ENCODE data around the gene UNC93B1.
"Not testable (repeated sequence)": the region's sequence is repeated elsewhere in the genome, so short reads cannot be mapped to it uniquely, and the experiment has no call there.

UNC93B1 gene

DNA sequence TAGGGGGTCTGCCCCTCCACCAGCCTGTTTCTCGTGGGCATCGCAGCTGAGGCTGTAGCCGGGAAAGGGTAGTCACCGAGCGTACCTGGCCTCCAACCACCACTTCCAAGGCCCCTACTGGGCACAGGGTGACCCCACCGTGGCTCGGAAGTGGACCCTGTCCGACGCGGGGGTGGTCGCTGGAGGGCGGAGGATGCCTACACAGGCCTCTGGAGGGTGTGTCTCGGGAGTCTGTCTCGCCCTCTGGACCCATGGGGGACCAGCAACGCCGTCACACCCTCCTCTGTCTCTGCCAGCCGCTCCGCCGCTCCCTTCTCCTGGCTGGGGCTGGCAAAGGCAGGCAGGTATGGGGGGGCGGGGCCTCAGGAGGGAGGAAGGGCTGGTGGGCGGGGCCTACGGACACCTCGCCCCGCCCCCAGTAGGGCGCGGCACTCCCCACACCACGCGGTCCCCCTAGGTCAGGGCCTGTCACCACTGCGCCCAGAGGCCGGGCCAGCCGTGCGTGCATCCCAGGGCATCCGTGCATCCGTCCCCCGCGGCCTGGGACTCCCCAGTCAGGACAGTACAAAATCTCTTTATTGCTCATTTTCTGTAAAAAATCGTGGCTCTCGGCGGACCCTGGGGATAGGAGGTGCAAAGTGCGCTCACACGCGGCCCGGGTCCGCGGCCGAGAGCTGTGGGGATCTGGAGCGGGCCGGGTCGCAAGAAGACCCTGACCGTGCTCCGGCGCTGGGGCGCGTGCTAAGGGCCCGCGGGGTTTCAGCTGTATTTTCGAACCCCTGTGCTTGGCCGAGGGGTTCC is 13.2 kb downstream of the UNC93B1 start:
- not testable (repeated sequence) for H3K4me3 ChIP-seq (ENCODE audit: low read length); H3K9me3 ChIP-seq (replicated peaks; ENCODE audit: low read length); H3K27me3 ChIP-seq (ENCODE audit: control insufficient read depth, insufficient read depth, low read length); H3K9ac ChIP-seq (ENCODE audit: low read depth, low read length); H3K36me3 ChIP-seq (ENCODE audit: insufficient read depth, low read length); H3K4me2 ChIP-seq (ENCODE audit: low read length); H3K4me1 ChIP-seq (ENCODE audit: control insufficient read depth, insufficient read depth, low read length)

- not testable (repeated sequence) for H3K4me3 ChIP-seq (ENCODE audit: low read length); H3K4me1 ChIP-seq (ENCODE audit: control insufficient read depth, insufficient read depth, low read length); H3K36me3 ChIP-seq (ENCODE audit: insufficient read depth, low read length); H3K9me3 ChIP-seq (replicated peaks; ENCODE audit: low read length); H3K9ac ChIP-seq (ENCODE audit: low read depth, low read length); H3K27me3 ChIP-seq (ENCODE audit: control insufficient read depth, insufficient read depth, low read length); H3K4me2 ChIP-seq (ENCODE audit: low read length)
Observed at GRCh38 chr11:67985302-67985701, 18.6 kb downstream of the UNC93B1 start.

DNA sequence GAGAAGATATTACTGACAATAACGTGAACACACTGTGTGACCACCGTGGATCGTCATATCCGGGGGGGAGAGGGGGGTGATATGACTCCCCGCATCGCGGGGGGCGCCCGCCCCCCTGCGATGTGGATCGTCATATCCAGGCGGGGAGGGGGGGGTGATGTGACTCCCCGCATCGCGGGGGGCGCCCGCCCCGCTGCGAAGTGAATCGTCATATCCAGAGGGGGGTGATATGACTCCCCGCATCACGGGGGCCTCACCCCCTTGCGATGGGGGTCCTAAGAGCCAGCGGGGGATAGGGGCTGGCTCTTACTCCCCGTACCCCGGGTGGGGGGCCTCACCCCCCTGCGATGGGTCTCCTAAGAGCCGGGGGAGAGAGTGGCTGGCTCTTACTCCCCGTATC is 19.9 kb downstream of the UNC93B1 start:
- no peaks in the 10 kb centered on the region for H3K9me3 ChIP-seq (replicated peaks; ENCODE audit: low read length)
- no peak overlapping the region for H3K4me2 ChIP-seq (ENCODE audit: low read length)
- H3K4me3 ChIP-seq (ENCODE audit: low read length), result no peak overlapping the region
- H3K36me3 ChIP-seq (ENCODE audit: insufficient read depth, low read length), result no peaks in the 10 kb centered on the region
- H3K9ac ChIP-seq (ENCODE audit: low read depth, low read length), result no peak overlapping the region
- H3K4me1 ChIP-seq (ENCODE audit: control insufficient read depth, insufficient read depth, low read length), result no peaks in the 10 kb centered on the region
- H3K27me3 ChIP-seq (ENCODE audit: control insufficient read depth, insufficient read depth, low read length), result peaks cover 15% of the 10 kb centered on the region

DNA sequence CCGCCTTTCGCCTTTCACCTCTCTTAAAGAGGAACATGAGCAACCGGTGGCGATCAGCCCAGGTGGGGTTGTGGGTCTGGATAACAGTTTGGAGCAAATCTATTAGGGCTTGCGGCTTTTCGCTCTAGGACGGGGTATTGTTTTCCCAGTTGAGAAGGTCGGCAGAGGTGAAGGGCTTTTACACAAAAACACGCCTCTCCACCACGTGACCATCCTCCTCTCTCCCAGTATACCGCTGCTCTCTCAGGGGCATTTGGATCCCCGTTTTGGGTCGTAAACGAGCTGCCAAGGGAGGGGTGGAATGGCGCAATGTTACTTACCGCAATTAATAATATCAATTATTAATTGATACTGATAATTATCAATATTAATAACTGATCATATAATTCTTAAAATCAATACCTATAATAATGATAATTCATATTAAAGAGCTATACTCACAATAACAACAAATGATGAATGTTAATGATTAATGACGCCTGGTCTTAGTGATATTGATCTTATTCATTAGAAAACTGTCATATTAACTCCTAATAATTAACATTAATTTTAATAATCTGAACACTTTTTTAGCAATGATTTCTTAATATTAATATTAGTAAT is 21.5 kb downstream of the UNC93B1 start:
- H3K9ac ChIP-seq (ENCODE audit: low read depth, low read length), result not testable (repeated sequence)

GRCh38 chr11:67981226-67981625 is 22.7 kb downstream of the UNC93B1 start:
- H3K4me1 ChIP-seq (ENCODE audit: control insufficient read depth, insufficient read depth, low read length); H3K9ac ChIP-seq (ENCODE audit: low read depth, low read length); H3K9me3 ChIP-seq (replicated peaks; ENCODE audit: low read length); H3K4me2 ChIP-seq (ENCODE audit: low read length); H3K36me3 ChIP-seq (ENCODE audit: insufficient read depth, low read length); H3K4me3 ChIP-seq (ENCODE audit: low read length): not testable (repeated sequence)
- peaks cover 27% of the 10 kb centered on the region for H3K27me3 ChIP-seq (ENCODE audit: control insufficient read depth, insufficient read depth, low read length)

More for the DNA sequence above, 21.5 kb downstream of the UNC93B1 start:
- H3K36me3 ChIP-seq (ENCODE audit: insufficient read depth, low read length); H3K9me3 ChIP-seq (replicated peaks; ENCODE audit: low read length); H3K4me2 ChIP-seq (ENCODE audit: low read length); H3K4me3 ChIP-seq (ENCODE audit: low read length); H3K4me1 ChIP-seq (ENCODE audit: control insufficient read depth, insufficient read depth, low read length): not testable (repeated sequence)
- peaks cover 21% of the 10 kb centered on the region for H3K27me3 ChIP-seq (ENCODE audit: control insufficient read depth, insufficient read depth, low read length)

GRCh38 chr11:67978766-67979418 is 25.0 kb downstream of the UNC93B1 start:
- H3K4me2 ChIP-seq (ENCODE audit: low read length); H3K9ac ChIP-seq (ENCODE audit: low read depth, low read length); H3K4me1 ChIP-seq (ENCODE audit: control insufficient read depth, insufficient read depth, low read length); H3K9me3 ChIP-seq (replicated peaks; ENCODE audit: low read length); H3K36me3 ChIP-seq (ENCODE audit: insufficient read depth, low read length); H3K4me3 ChIP-seq (ENCODE audit: low read length): not testable (repeated sequence)
- H3K27me3 ChIP-seq (ENCODE audit: control insufficient read depth, insufficient read depth, low read length), result peaks cover 32% of the 10 kb centered on the region

DNA sequence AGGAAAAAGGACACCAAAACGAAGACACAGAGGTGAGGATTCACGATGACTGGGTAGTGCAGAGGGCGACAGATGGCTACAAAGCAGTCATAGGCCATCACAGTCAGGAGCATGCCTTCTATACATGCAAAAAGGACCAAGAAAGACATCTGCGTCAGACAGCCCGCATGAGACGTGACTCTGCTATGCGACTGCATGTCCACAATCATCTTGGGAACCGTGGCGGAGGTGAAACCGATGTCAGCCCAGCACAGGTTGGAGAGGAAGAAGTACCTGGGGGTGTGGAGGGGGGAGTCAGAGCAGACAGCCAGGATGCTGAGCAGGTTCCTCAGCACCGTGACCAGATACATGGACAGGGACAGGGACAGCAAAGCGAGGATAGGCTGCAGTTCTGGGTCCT is 29.2 kb downstream of the UNC93B1 start:
- H3K4me1 ChIP-seq (ENCODE audit: control insufficient read depth, insufficient read depth, low read length); H3K9me3 ChIP-seq (replicated peaks; ENCODE audit: low read length); H3K9ac ChIP-seq (ENCODE audit: low read depth, low read length); H3K4me3 ChIP-seq (ENCODE audit: low read length); H3K36me3 ChIP-seq (ENCODE audit: insufficient read depth, low read length); H3K4me2 ChIP-seq (ENCODE audit: low read length): not testable (repeated sequence)
- H3K27me3 ChIP-seq (ENCODE audit: control insufficient read depth, insufficient read depth, low read length), result peaks cover 23% of the 10 kb centered on the region

DNA sequence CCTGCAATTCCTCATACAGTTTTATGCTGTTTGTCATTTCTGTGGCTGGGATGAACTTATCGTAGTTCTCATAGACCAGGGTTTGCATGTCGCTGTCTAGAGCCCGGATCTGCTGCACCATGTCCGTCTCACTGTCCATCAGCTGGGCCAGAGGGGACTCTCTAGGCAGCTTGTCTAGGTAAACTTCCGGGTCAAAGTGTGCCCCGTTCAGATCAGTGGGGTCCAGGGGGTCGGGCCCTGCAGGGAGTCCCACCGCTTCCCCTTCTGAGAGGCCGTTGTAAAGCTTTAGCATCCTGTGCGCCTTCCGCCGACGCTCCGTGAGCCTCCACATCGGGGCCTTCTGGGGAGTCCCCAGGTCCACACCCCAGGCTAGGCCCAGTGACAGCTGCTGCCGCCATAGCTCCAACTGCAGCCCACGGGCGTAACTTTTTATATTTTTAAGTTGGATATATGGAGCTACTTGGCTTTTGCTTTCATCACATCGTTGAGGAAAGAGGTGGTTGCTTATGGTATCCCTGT is 38.0 kb downstream of the UNC93B1 start:
- H3K36me3 ChIP-seq (ENCODE audit: insufficient read depth, low read length); H3K9ac ChIP-seq (ENCODE audit: low read depth, low read length); H3K4me3 ChIP-seq (ENCODE audit: low read length); H3K4me2 ChIP-seq (ENCODE audit: low read length); H3K9me3 ChIP-seq (replicated peaks; ENCODE audit: low read length); H3K4me1 ChIP-seq (ENCODE audit: control insufficient read depth, insufficient read depth, low read length); H3K27me3 ChIP-seq (ENCODE audit: control insufficient read depth, insufficient read depth, low read length): not testable (repeated sequence)

- H3K4me3 ChIP-seq (ENCODE audit: low read length); H3K36me3 ChIP-seq (ENCODE audit: insufficient read depth, low read length); H3K9me3 ChIP-seq (replicated peaks; ENCODE audit: low read length); H3K27me3 ChIP-seq (ENCODE audit: control insufficient read depth, insufficient read depth, low read length); H3K4me2 ChIP-seq (ENCODE audit: low read length); H3K4me1 ChIP-seq (ENCODE audit: control insufficient read depth, insufficient read depth, low read length); H3K9ac ChIP-seq (ENCODE audit: low read depth, low read length): not testable (repeated sequence)
Observed at GRCh38 chr11:67964746-67965145, 39.2 kb downstream of the UNC93B1 start.

DNA sequence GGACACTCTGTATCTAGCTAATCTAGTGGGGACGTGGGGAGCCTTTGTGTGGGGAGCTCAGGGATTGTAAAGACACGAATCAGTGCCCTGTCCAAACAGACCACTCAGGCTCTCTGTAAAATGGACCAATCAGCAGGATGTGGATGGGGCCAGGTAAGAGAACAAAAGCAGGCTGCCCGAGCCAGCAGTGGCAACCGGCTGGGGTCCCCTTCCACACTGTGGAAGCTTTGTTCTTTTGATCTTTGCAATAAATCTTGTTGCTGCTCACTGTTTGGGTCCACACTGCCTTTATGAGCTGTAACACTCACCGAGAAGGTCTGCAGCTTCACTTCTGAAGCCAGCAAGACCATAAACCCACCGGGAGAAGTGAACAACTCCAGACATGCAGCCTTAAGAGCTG is 40.0 kb downstream of the UNC93B1 start:
- not testable (repeated sequence) for H3K4me3 ChIP-seq (ENCODE audit: low read length); H3K36me3 ChIP-seq (ENCODE audit: insufficient read depth, low read length); H3K27me3 ChIP-seq (ENCODE audit: control insufficient read depth, insufficient read depth, low read length); H3K4me1 ChIP-seq (ENCODE audit: control insufficient read depth, insufficient read depth, low read length); H3K9ac ChIP-seq (ENCODE audit: low read depth, low read length); H3K4me2 ChIP-seq (ENCODE audit: low read length); H3K9me3 ChIP-seq (replicated peaks; ENCODE audit: low read length)

- H3K36me3 ChIP-seq (ENCODE audit: insufficient read depth, low read length); H3K27me3 ChIP-seq (ENCODE audit: control insufficient read depth, insufficient read depth, low read length); H3K9me3 ChIP-seq (replicated peaks; ENCODE audit: low read length); H3K9ac ChIP-seq (ENCODE audit: low read depth, low read length); H3K4me1 ChIP-seq (ENCODE audit: control insufficient read depth, insufficient read depth, low read length); H3K4me3 ChIP-seq (ENCODE audit: low read length); H3K4me2 ChIP-seq (ENCODE audit: low read length): not testable (repeated sequence)
Observed at GRCh38 chr11:67963217-67963616, 40.7 kb downstream of the UNC93B1 start.

GRCh38 chr11:67956236-67956635 is 47.7 kb downstream of the UNC93B1 start:
- not testable (repeated sequence) for H3K9ac ChIP-seq (ENCODE audit: low read depth, low read length); H3K36me3 ChIP-seq (ENCODE audit: insufficient read depth, low read length); H3K4me2 ChIP-seq (ENCODE audit: low read length); H3K9me3 ChIP-seq (replicated peaks; ENCODE audit: low read length); H3K4me3 ChIP-seq (ENCODE audit: low read length); H3K4me1 ChIP-seq (ENCODE audit: control insufficient read depth, insufficient read depth, low read length)
- peaks cover 10% of the 10 kb centered on the region for H3K27me3 ChIP-seq (ENCODE audit: control insufficient read depth, insufficient read depth, low read length)
